GM12801 (cell line): ENCODE data around the gene IL15RA.

Source experiments
- TF ChIP-seq, protein P1 (sequence below): IDR thresholded peaks from one replicate; pipeline ENCODE4 v1.5.1; 2011; ENCODE audit warnings: control low read depth; ENCODE audit not compliant: insufficient read length; ENCODE audit errors: extremely low read depth

IL15RA gene

GRCh38 chr10:5975641-5976473 is 1.5 kb downstream of the IL15RA start:
- TF ChIP-seq, protein P1, sequence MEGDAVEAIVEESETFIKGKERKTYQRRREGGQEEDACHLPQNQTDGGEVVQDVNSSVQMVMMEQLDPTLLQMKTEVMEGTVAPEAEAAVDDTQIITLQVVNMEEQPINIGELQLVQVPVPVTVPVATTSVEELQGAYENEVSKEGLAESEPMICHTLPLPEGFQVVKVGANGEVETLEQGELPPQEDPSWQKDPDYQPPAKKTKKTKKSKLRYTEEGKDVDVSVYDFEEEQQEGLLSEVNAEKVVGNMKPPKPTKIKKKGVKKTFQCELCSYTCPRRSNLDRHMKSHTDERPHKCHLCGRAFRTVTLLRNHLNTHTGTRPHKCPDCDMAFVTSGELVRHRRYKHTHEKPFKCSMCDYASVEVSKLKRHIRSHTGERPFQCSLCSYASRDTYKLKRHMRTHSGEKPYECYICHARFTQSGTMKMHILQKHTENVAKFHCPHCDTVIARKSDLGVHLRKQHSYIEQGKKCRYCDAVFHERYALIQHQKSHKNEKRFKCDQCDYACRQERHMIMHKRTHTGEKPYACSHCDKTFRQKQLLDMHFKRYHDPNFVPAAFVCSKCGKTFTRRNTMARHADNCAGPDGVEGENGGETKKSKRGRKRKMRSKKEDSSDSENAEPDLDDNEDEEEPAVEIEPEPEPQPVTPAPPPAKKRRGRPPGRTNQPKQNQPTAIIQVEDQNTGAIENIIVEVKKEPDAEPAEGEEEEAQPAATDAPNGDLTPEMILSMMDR, result no peak

GRCh38 chr10:5973069-5973468 is 4.3 kb downstream of the IL15RA start:
- TF ChIP-seq, protein P1, result no peak

DNA sequence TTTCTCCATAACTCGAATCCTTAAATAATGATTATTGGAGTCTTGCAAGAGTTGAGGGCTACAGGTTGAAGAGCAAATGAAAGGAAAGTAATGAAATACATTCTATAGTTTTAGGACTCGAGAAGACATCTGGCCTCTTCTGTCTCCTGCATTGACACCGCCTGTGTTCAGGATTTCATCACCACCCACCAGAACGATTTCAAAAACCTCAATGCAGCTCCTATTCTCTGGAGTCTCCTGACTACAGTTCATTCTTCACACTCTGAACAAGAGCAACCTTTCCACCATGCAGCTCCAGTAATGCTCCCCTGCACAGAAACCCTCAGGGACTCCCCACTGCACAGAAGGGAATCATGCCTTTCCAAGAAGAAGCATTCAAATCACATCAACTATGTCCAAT is 5.5 kb downstream of the IL15RA start:
- TF ChIP-seq, protein P1, result no peak

GRCh38 chr10:5971315-5971832 is 6.0 kb downstream of the IL15RA start:
- TF ChIP-seq, protein P1, result no peak

GRCh38 chr10:5970527-5970926 is 6.8 kb downstream of the IL15RA start:
- TF ChIP-seq, protein P1, result no peak

DNA sequence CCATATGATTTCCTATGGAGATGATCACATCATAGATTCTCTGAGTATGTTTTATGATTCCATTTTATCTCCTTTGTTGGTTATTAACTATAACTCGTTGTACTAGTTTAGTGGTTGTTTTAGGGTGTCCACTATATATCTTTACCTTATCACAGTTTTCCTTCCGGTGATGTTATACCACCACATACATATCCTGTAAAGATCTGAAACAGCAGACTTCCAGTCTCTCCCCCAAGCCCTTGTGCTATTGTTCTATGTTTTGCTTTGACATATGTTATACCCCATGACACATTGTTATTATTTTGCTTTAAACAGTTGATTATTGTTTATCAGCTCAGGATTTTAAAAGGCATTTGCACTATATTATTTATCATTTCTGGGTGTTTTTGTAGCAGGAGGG is 7.3 kb downstream of the IL15RA start:
- TF ChIP-seq, protein P1, result no peak

DNA sequence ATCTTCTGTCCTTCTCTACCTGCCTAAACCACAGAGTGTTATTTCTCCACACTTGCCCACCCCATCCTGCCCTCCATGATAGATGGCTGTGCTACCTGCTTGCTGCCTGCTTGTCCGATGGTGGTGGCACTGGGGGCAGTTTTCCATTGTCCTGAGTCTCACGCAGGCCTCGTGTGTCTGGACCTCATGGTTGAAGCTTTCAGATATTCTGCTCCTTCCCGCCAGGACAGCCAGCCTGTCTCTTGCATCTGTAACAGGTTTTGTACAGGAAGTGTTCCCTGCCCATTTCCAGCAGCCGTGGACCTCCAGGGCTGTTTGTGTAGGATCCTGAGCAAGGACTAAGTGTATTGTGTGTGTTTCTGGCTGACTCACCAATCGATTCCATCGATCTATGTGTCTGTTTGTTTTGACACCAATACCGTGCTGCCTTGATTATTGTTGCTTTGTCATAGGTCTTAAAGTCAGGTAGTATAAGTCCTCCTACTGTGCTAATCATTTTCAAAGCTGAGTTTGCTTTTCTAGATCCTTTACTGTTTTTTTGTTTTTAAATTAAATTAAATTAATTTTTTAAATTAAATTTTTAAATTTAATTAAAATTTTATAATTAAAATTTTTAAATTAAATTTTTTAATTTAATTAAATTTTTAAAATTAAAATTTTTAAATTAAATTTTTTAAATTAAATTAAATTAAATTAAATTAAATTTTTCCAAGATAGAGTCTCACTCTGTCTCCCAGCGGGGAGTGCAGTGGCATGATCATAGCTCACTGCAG is 8.5 kb downstream of the IL15RA start:
- TF ChIP-seq, protein P1, result no peak
